Measurements from ENCODE around the gene SYNDIG1.

SYNDIG1 gene

GRCh38 chr20:24686156-24686555, 216.7 kb downstream of the SYNDIG1 start:
- no peak for DNase-seq (ENCODE audit: low read depth in 1 of 2, low spot score in 1 of 2)

GRCh38 chr20:24690408-24690807, 221.0 kb downstream of the SYNDIG1 start:
- no peak for DNase-seq (ENCODE audit: low read depth in 1 of 2, low spot score in 1 of 2)

DNA sequence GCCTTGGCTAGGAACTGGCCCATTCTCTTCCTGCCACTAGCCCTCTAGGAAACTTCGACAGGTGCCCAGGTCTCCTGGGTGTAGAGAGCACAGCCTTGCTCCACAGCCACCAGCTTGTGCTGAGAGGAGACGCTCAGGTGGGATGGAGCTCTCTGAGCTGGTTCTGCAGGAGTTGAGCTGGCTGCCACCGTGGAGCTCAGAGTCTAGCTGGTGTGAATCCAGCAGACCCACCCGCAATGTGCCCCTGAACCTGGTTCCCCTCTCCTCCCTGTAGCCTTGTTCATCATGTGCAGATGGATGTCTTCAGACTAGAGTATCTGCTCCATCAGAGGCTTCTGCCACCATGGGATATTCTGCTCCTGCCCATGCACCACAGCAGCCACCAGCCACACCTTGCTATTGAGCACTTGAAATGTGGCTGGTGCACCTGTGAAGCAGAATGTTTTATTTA, 222.5 kb downstream of the SYNDIG1 start:
- DNase-seq (ENCODE audit: low read depth in 1 of 2, low spot score in 1 of 2) = no peak

DNA sequence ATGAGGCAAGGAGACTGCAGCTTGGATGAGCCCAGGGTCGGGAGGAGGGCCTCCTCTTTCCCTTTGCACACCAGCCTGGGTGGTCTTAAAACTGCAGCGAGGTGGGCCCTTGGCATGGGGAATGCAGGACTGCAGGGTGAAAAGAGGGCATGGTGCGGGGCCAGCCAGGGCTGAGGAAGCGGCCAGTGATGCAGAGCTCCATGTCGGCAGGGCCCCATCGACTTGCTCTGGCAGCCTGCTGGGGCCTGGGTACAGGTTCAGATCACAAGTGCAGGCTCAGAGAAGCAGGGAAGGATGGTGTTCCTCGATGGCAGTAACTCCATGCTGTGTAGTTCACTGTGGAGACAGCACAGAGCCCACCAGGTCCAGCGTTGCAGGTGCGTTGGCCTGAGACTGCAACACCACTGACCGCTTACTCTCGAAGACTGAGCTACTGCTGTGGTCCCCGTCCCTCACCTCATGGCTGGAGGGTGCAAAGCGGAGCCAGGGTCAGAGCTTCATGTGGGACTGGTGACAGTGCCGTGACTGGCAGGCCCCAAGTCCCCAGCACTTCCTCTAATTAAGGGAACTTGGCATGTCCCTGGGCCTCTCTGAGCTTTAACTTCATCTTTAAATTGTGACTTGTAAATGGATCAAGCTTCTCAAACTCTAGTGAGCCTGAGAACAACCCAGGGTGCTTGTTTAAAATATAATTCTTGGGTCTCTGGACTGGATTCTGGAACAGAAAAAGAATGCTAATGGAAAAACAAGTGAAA, 223.2 kb downstream of the SYNDIG1 start:
- no peak for DNase-seq (ENCODE audit: low read depth in 1 of 2, low spot score in 1 of 2)

DNA sequence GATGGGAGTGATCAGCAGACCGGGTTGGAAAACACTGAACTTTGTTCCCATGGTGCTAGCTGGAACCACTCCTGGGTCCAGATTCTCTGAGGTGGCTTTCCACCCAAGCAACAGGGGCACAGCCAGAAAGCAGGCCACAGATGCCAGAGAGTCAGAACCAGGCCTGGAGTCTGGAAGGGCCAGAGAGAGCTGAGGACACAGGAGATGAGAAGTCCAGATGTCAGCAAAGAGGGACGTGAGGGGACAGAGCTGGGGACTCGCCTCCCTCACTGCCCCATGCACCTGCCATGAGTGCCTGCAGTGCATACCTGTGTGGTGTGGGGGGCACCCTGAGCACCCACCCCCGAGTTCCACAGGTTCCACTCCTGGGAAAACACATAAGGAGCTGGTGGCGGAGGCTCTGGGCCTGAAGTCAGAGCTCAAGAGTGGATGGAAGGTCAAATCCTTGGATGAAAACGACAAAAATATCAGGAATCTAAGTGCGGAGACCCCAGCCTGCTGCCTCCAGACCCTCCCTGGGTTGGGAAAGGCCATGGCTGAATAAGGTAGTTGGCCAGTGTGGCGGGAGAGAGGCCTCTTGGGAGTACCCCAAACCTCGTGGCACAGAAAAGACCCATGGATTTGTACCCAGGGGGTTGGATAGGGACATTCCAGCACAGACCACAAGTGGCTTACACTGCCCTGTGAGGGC, 224.2 kb downstream of the SYNDIG1 start:
- no peak for DNase-seq (ENCODE audit: low read depth in 1 of 2, low spot score in 1 of 2)

DNA sequence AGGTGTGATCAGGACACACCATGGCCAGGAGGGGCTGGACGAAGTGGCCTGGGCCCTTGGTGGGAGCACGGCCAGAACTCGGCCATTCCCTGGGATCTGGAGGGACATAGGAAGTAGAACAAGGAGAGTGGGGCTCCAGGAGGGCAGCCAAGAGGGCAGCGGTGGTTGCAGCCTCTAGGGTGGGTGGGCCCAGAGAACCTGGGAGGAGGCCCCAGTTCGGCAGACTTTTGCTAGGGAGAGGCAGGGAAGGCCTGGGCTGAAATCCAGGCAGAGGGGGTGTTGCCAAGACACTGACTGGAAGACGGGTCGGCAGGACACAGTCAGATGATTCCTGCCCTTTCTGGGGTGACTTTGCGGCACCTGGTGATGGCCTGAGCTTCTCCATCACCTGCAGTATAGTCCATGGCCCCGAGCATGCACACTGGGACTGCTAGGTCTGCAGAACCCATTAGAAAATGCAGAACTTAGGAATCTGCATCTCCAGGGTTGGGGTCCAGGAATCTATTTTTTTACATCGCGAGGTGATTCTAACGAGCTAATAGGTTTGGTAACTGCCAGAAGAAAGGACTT, 224.8 kb downstream of the SYNDIG1 start:
- DNase-seq (ENCODE audit: low read depth in 1 of 2, low spot score in 1 of 2) = no peak

- no peak for DNase-seq (ENCODE audit: low read depth in 1 of 2, low spot score in 1 of 2)
Observed at GRCh38 chr20:24694727-24695528, 225.5 kb downstream of the SYNDIG1 start.

DNA sequence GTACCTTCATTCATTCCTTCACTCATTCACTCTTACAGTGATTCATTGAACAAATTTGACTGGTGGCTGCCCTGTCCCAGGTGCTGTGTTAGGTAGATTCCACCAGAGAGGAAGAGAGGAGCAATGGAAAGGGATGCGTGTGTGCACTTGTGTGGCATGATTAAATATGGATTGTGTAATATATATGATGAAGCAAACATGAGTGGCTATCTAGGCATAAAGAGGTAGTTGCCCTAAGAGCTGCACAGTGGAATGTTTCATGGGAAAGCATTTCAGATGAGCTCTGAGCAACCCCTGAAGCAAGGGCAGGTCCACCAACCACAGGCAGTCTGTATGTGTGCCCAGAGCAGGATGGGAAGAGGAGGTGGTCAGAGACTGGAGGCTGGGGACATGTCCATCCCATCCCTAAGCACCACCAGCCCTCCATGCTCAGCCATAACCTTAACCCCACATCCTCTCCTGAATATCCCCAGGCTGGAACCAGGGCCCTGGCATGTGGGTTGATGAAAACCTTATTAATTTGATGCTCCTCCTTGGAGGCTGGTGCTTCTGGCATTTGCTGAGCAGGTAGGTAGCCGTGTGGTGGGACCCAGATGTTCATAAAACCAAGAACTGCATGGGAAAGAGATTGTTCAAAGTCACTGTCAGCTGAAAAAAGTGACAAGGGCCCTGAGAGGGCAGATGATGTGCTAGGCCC, 226.2 kb downstream of the SYNDIG1 start:
- no peak for DNase-seq (ENCODE audit: low read depth in 1 of 2, low spot score in 1 of 2)

DNA sequence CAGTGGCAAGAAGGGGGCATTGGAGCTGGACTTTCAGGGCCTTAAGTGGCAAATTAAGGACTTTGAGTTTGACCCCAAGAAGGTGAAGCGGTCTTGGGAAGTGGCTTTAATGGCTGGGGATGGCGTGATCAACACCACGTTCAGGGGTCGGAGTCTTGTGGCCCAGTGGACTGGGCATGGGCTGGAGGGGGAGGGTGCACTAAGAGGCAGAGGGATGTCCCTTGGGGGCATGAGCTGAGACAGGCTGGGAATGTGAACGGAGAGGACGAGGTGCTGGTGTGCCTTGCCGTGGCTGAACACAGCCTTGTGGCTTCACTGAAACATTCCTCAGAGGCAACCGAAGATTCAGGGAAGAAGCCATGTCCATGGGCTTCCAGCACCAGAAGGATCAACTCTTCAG, 227.0 kb downstream of the SYNDIG1 start:
- no peak for DNase-seq (ENCODE audit: low read depth in 1 of 2, low spot score in 1 of 2)

DNA sequence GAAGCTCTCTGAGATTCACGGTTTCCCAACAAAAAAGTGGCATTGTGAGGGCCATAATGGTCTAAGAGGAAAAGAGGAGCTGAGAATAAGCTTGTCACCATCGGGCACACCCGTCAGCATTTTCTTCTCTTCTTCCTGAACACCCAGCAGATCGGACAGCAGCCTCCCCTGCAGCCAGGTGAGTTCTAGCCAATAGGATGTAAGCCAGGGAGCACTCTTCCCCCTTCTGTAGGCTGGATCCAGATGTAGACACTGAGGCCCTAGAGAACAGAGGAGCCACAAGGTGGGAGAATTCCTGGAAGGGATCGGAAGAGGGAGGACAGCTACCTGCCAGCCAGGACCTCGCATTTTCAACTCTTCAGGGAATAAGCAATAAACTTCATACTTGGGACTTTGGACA, 228.0 kb downstream of the SYNDIG1 start:
- no peak for DNase-seq (ENCODE audit: low read depth in 1 of 2, low spot score in 1 of 2)

GRCh38 chr20:24698189-24698588, 228.8 kb downstream of the SYNDIG1 start:
- DNase-seq (ENCODE audit: low read depth in 1 of 2, low spot score in 1 of 2) = no peak

- no peak for DNase-seq (ENCODE audit: low read depth in 1 of 2, low spot score in 1 of 2)
Observed at GRCh38 chr20:24698706-24699206, 229.3 kb downstream of the SYNDIG1 start.

DNA sequence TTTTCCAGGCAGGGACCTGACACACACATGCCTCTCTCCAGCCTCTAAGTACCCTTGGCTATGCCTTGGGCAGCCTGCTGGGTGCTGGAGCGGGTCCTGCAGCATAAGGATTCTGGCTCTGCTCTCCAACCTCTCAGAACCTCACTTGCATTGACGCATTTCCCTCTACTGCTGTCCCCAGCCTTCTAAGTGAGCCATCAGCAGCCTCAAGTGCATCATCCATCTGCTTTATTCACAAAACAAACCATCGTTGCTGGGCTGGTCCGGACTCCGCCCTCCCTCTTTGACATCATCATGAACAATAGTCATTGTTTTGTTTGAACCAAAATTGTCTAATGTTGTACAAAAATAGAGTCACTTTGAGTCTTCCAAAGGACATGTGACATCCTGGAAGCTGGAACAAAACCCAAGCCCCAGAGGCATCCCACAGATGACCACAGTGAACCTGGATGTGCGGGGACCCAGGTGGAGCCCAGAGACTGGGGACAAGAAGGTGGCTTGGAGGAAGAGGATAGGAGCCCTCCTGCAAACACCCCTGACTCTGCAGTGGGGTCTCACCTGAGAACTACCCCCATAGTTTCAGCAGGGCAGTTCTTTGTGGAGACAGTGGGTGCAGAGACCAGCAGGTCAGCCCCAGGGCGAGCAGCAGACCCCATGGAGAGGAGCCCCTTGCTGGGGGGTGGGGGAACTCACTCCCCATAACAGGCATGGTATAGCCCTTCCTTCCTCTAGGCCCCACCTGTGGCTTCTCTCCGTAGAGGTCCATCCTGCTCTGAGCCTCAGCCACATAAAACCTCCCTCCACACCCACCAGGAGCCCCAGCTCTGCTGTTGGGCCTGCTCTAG, 230.1 kb downstream of the SYNDIG1 start:
- no peak for DNase-seq (ENCODE audit: low read depth in 1 of 2, low spot score in 1 of 2)

- DNase-seq (ENCODE audit: low read depth in 1 of 2, low spot score in 1 of 2) = no peak
Observed at GRCh38 chr20:24700166-24700860, 230.9 kb downstream of the SYNDIG1 start.

- DNase-seq (ENCODE audit: low read depth in 1 of 2, low spot score in 1 of 2) = no peak
Observed at GRCh38 chr20:24701027-24701426, 231.6 kb downstream of the SYNDIG1 start.

GRCh38 chr20:24701668-24702067, 232.2 kb downstream of the SYNDIG1 start:
- no peak for DNase-seq (ENCODE audit: low read depth in 1 of 2, low spot score in 1 of 2)

GRCh38 chr20:24702501-24703283, 233.3 kb downstream of the SYNDIG1 start:
- no peak for DNase-seq (ENCODE audit: low read depth in 1 of 2, low spot score in 1 of 2)

- DNase-seq (ENCODE audit: low read depth in 1 of 2, low spot score in 1 of 2) = no peak
Observed at GRCh38 chr20:24703284-24703610, 233.8 kb downstream of the SYNDIG1 start.

GRCh38 chr20:24704899-24705298, 235.5 kb downstream of the SYNDIG1 start:
- DNase-seq (ENCODE audit: low read depth in 1 of 2, low spot score in 1 of 2) = no peak
